GM12878 (cell line): ENCODE data around the gene IGSF23. TPM values are rescaled to one million over a fixed set of nuclear protein-coding genes. Genes with fewer than 3 reads are reported as not detected.

Experiments
- ATAC-seq: fragments of 200-7000 bp; cut with Tn5 transposase; 3 replicates; pipeline ENCODE4 v1.9.1; 2020; ENCODE audit warnings: mild to moderate bottlenecking, moderate library complexity
- BruUV-seq: library from RNA; stranded (reverse); fragments of 400-500 nt; replicated peaks from 2 replicates; lab custom pipeline; 2021; lab: Mats Ljungman, UMichigan
- CTCF ChIA-PET: fragments of 300-600 bp; sonication (Branson Sonifier 250); formaldehyde crosslinking; extraction: SDS; loops from one replicate; lab custom pipeline; 2021; ENCODE audit warnings: inconsistent platforms; lab: Yijun Ruan, JAX
- POLR2A ChIA-PET: fragments of 350-600 bp; formaldehyde crosslinking; extraction: SDS; loops from one replicate; lab custom pipeline; 2021; ENCODE audit warnings: inconsistent platforms; lab: Charles Lee
- RAD21 ChIA-PET: fragments of 300-600 bp; sonication (Branson Sonifier 250); formaldehyde crosslinking; loops from one replicate; lab custom pipeline; 2023; ENCODE audit warnings: antibody characterized with exemption; ENCODE audit not compliant: unreplicated experiment; lab: Charles Lee
- SMC1A ChIA-PET: fragments of 300-600 bp; sonication (Branson Sonifier 250); formaldehyde crosslinking; loops from one replicate; lab custom pipeline; 2023; ENCODE audit not compliant: unreplicated experiment, uncharacterized antibody; lab: Charles Lee
- DNase-seq: peaks from one replicate; pipeline ENCODE4 v3.0.0-alpha.2; 2011; ENCODE audit warnings: low read depth, low spot score
- FAIRE-seq: peaks from 3 replicates; lab custom pipeline; 2011; peaks lifted over from hg19 to GRCh38; lab: Jason Lieb, UNC
- H2AFZ ChIP-seq: 2 replicates; pipeline ENCODE4 v1.6.0; 2011; ENCODE audit warnings: low read depth, low read length, control low read depth; ENCODE audit not compliant: control insufficient read depth
- H3K27ac ChIP-seq: 2 replicates; pipeline ENCODE4 v1.5.1; 2011; ENCODE audit warnings: control low read depth; ENCODE audit not compliant: control insufficient read depth, insufficient read depth
- H3K27me3 ChIP-seq, 2 experiments: replicated peaks in 1 of 2; 2 replicates each; pipeline versions ENCODE4 v1.6.0 to v1.6.1; 2011; ENCODE audit warnings: low read length in 1 of 2; ENCODE audit not compliant: control insufficient read depth in 2 of 2, insufficient read depth in 2 of 2
- H3K36me3 ChIP-seq, 2 experiments: 2 replicates each; pipeline ENCODE4 v1.5.1; 2011; ENCODE audit warnings: low read length in 1 of 2; ENCODE audit not compliant: control insufficient read depth in 2 of 2, insufficient read depth in 2 of 2
- H3K4me1 ChIP-seq: 2 replicates; pipeline ENCODE4 v1.6.1; 2011; ENCODE audit warnings: mild to moderate bottlenecking, low read length, moderate library complexity, mixed read lengths; ENCODE audit not compliant: control insufficient read depth, insufficient read depth
- H3K4me2 ChIP-seq: 2 replicates; pipeline ENCODE4 v1.6.0; 2011; ENCODE audit warnings: control low read depth; ENCODE audit not compliant: control insufficient read depth, insufficient read depth
- H3K4me3 ChIP-seq: fragments of 200-600 bp; sonication (generic); 2 replicates; pipeline ENCODE4 v1.5.1; 2016
- H3K79me2 ChIP-seq: 2 replicates; pipeline ENCODE4 v1.6.0; 2011; ENCODE audit warnings: low read length; ENCODE audit not compliant: control insufficient read depth, insufficient read depth
- H3K9ac ChIP-seq: 2 replicates; pipeline ENCODE4 v1.8.0; 2011; ENCODE audit warnings: low read length, control low read depth, mixed read lengths; ENCODE audit not compliant: control insufficient read depth, insufficient read depth
- H3K9me3 ChIP-seq: replicated peaks from 3 replicates; pipeline ENCODE4 v1.5.1; 2011; ENCODE audit warnings: mild to moderate bottlenecking, low read length; ENCODE audit not compliant: control insufficient read depth, insufficient read depth
- H4K20me1 ChIP-seq: 2 replicates; pipeline ENCODE4 v1.6.0; 2011; ENCODE audit not compliant: control insufficient read depth, insufficient read depth
- CBX3 ChIP-seq: fragments of 200-600 bp; sonication (generic); IDR thresholded peaks from 2 replicates; pipeline ENCODE4 v1.6.1; 2016; ENCODE audit warnings: low read depth, borderline replicate concordance
- JUND ChIP-seq: IDR thresholded peaks from 2 replicates; pipeline ENCODE4 v1.6.1; 2012; ENCODE audit warnings: low read depth, mild to moderate bottlenecking, low read length, improper control_type of control experiment, moderate library complexity
- POLR2AphosphoS2 ChIP-seq: IDR thresholded peaks from 2 replicates; pipeline ENCODE4 v1.6.1; 2011; ENCODE audit warnings: low read depth, mild to moderate bottlenecking, low read length, improper control_type of control experiment, moderate library complexity
- POLR2AphosphoS5 ChIP-seq: IDR thresholded peaks from 2 replicates; pipeline ENCODE4 v1.6.1; 2011; ENCODE audit warnings: mild to moderate bottlenecking, low read length, inconsistent platforms
- SREBF1 ChIP-seq: IDR thresholded peaks from 2 replicates; pipeline ENCODE4 v1.6.1; 2012; ENCODE audit warnings: mild to moderate bottlenecking, low read length
- ZBED1 ChIP-seq: IDR thresholded peaks from 2 replicates; pipeline ENCODE4 v1.6.1; 2016; ENCODE audit warnings: borderline replicate concordance
- ZNF207 ChIP-seq: fragments of 450-650 bp; IDR thresholded peaks from 2 replicates; pipeline ENCODE4 v1.6.1; 2014; ENCODE audit warnings: antibody characterized with exemption, mild to moderate bottlenecking, borderline replicate concordance
- in situ Hi-C: fragments of 300-500 bp; cut with MboI; formaldehyde crosslinking; loops from 9 replicates; pipeline ENCODE4 v1.14.3; 2018; ENCODE audit warnings: mixed read lengths
- intact Hi-C: fragments of 100-400 bp; cut with micrococcal nuclease; formaldehyde crosslinking; loops from one replicate; pipeline ENCODE4 v1.14.2; 2022; ENCODE audit not compliant: unreplicated experiment
- polyA plus RNA-seq, 11 experiments: library from polyadenylated mRNA; depleted of rRNA in 4 of 11; unstranded in 6 of 11; stranded (reverse) in 5 of 11; fragments of >200 nt; fragmentation: Nextera tagmentation in 4 of 11; fragmentation: Illumina TruSeq in 1 of 11; extraction: Ambion mirVana in 4 of 11; extraction: Trizol in 1 of 11; gene quantifications; 1 replicate in 1 of 11; 2 replicates in 10 of 11; pipeline versions ENCODE4 v1.2.1 to v1.2.3, GENCODE V29; 2011 to 2016; ENCODE audit warnings: inconsistent platforms in 2 of 11, missing spikeins in 2 of 11, low read depth in 1 of 11
- total RNA-seq, 4 experiments: library from RNA; depleted of rRNA in 3 of 4; stranded (reverse); fragments of >200 nt in 3 of 4; fragmentation: Illumina TruSeq in 1 of 4; extraction: Trizol in 1 of 4; gene quantifications; 2 replicates each; pipeline versions ENCODE4 v1.2.1 to v1.2.3, GENCODE V29; 2013 to 2021
- TF ChIP-seq, protein P1 (sequence below): fragments of 450-650 bp; IDR thresholded peaks from 2 replicates; pipeline ENCODE4 v1.6.1; 2016; ENCODE audit warnings: mild to moderate bottlenecking
- TF ChIP-seq, protein P2 (sequence below): fragments of 450-650 bp; IDR thresholded peaks from 2 replicates; pipeline ENCODE4 v1.6.1; 2017; ENCODE audit warnings: antibody characterized with exemption, mild to moderate bottlenecking, moderate library complexity

IGSF23 gene
- total and polyA plus RNA-seq, 10 of the 15 experiments (the other 5 are each of a cell fraction or from before 2014, with no cell fraction given), result not detected

DNA sequence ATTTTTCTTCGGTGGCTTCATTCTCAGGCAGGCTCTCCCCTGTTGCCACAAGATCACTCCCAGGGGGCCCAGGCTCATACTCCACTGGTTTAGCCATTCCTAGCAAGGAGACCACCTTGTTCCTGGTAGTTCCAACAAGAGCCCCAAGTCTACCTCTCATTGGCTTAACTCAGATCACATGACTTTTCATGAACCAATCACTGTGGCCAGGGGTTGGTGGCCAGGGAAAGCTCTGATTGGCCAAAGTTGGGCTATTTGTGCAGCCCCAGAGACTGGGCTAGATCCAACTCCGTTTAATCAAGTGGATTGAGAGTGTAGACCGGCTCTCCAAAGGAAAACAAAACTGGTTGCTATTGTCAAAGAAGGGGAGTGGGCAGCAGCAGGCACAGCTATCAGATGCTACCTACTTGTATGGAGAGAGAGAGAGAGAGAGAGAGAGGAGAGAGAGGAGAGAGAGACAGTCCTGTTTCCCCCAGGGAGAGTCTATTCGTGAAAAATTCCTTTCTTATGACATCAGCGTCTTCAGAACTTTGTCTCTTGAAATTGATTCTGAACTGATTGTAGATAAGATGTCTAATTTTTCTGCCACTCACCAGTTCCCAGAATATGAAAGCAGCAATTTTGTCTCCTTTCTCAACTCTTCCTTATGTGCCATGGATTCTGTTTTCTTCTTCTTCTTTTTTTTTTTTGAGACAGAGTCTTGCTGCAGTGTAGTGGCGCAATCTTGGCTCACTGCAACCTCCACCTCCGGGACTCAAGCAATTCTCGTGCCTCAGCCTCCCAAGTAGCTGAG lies 63.9 kb downstream of the IGSF23 start (continued):
- TF ChIP-seq, protein P1, sequence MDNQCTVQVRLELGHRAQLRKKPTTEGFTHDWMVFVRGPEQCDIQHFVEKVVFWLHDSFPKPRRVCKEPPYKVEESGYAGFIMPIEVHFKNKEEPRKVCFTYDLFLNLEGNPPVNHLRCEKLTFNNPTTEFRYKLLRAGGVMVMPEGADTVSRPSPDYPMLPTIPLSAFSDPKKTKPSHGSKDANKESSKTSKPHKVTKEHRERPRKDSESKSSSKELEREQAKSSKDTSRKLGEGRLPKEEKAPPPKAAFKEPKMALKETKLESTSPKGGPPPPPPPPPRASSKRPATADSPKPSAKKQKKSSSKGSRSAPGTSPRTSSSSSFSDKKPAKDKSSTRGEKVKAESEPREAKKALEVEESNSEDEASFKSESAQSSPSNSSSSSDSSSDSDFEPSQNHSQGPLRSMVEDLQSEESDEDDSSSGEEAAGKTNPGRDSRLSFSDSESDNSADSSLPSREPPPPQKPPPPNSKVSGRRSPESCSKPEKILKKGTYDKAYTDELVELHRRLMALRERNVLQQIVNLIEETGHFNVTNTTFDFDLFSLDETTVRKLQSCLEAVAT, result no peak

DNA sequence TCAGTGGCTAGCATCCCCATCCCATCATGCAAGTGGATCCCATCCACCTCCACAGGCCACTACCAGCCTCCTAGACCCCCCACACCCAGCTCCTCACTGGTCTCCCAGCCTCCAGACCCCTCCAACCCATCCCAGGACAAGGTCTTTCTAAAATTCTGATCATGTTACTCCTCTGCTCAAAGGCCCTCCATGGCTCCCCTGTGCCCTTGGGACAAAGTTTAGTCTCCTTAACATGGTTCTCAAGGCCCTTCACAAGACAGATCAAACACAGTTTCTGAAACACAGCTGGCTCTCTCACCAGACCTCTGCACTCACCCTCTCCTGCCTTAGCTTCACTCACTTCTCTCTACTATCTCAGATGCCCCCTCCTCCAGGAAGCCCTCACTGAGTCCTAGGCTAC lies 67.2 kb downstream of the IGSF23 start:
- no peak overlapping the region for H3K27ac ChIP-seq
- ChIA-PET RAD21 (no interaction called here), CTCF (interaction anchor here (0.8 kb wide), 1 partner anchor 26 kb away, joined by 3 read pairs; no protein-coding TSS in a partner anchor), POLR2A (no interaction called here), SMC1A (no interaction called here)
- in situ Hi-C loops, result no loop called here
- H3K4me1 ChIP-seq, result peaks cover 28% of the 10 kb centered on the region
- no peaks in the 10 kb centered on the region for H3K27me3 ChIP-seq
- H3K4me3 ChIP-seq, result no peak overlapping the region
- H3K9ac ChIP-seq, result no peak overlapping the region
- FAIRE-seq, result no peak
- H3K4me2 ChIP-seq, result no peak overlapping the region
- no peaks in the 10 kb centered on the region for H3K9me3 ChIP-seq
- no peaks in the 10 kb centered on the region for H4K20me1 ChIP-seq
- BruUV-seq, result no TSS peak
- no peak overlapping the region for H2AFZ ChIP-seq
- TF ChIP-seq POLR2AphosphoS2, result no peak
- TF ChIP-seq JUND, result no peak
- TF ChIP-seq POLR2AphosphoS5, result no peak
- TF ChIP-seq ZNF207, result no peak
- TF ChIP-seq ZBED1, result no peak
- TF ChIP-seq, protein P2, sequence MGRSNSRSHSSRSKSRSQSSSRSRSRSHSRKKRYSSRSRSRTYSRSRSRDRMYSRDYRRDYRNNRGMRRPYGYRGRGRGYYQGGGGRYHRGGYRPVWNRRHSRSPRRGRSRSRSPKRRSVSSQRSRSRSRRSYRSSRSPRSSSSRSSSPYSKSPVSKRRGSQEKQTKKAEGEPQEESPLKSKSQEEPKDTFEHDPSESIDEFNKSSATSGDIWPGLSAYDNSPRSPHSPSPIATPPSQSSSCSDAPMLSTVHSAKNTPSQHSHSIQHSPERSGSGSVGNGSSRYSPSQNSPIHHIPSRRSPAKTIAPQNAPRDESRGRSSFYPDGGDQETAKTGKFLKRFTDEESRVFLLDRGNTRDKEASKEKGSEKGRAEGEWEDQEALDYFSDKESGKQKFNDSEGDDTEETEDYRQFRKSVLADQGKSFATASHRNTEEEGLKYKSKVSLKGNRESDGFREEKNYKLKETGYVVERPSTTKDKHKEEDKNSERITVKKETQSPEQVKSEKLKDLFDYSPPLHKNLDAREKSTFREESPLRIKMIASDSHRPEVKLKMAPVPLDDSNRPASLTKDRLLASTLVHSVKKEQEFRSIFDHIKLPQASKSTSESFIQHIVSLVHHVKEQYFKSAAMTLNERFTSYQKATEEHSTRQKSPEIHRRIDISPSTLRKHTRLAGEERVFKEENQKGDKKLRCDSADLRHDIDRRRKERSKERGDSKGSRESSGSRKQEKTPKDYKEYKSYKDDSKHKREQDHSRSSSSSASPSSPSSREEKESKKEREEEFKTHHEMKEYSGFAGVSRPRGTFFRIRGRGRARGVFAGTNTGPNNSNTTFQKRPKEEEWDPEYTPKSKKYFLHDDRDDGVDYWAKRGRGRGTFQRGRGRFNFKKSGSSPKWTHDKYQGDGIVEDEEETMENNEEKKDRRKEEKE, result no peak
- TF ChIP-seq SREBF1, result no peak
- TF ChIP-seq CBX3, result no peak
- TF ChIP-seq, all 136 proteins: peak for 0
- Histone ChIP-seq H3K36me3 (no peaks in the 10 kb centered on the region), H3K79me2 (no peaks in the 10 kb centered on the region)
- ATAC-seq, result no peak
- DNase-seq, result no peak
- intact Hi-C loops, result no loop called here
